Skin epidermis (tissue), 12 donors: ENCODE results near the gene NSDHL.
"Not testable (repeated sequence)": the region's sequence is repeated elsewhere in the genome, so short reads cannot be mapped to it uniquely, and the experiment has no call there.

Experiments used
- H3K27ac ChIP-seq, 21 experiments: fragments of 200-600 bp; sonication (generic) in 11 of 21; one replicate each; pipeline ENCODE4 v1.5.0; 2020; ENCODE audit warnings: mild to moderate bottlenecking in 3 of 21, inconsistent platforms in 2 of 21, moderate library complexity in 2 of 21
- H3K4me3 ChIP-seq, 7 experiments: fragments of 200-600 bp; sonication (generic) in 2 of 7; one replicate each; pipeline ENCODE4 v1.5.0; 2020; ENCODE audit warnings: inconsistent platforms in 2 of 7, mild to moderate bottlenecking in 2 of 7, moderate library complexity in 1 of 7

NSDHL gene

GRCh38 chrX:152830312-152831305 is at the start of gene NSDHL, which contains the start of gene CETN2:
TSS of gene NSDHL (plus strand) at chrX:152831063. CDS start at chrX:152846325, 15,262 bp downstream.
TSS of gene CETN2 (minus strand) at chrX:152830757. CDS start at chrX:152830710, 47 bp downstream.
- peak within 1 kb of the TSS in 20 of 21 experiments; percentile 19 to 86 (median 72) for H3K27ac ChIP-seq

GRCh38 chrX:152787062-152787461 is 43.8 kb upstream of the NSDHL start:
- not testable (repeated sequence) for H3K27ac ChIP-seq, H3K4me3 ChIP-seq

More at GRCh38 chrX:152830312-152831305, at the start of gene NSDHL, which contains the start of gene CETN2:
- H3K4me3 ChIP-seq, result peak within 1 kb of the TSS; percentile 61 to 71 (median 61)

- no peak overlapping the region for H3K4me3 ChIP-seq
- H3K27ac ChIP-seq, result no peak overlapping the region
Observed at GRCh38 chrX:152798945-152799344, 31.9 kb upstream of the NSDHL start.

GRCh38 chrX:152806035-152806434 is 24.8 kb upstream of the NSDHL start:
- Histone ChIP-seq H3K27ac (no peak overlapping the region), H3K4me3 (no peak overlapping the region)

GRCh38 chrX:152810403-152810802 is 20.5 kb upstream of the NSDHL start:
- H3K27ac ChIP-seq, result no peak overlapping the region
- H3K4me3 ChIP-seq, result no peak overlapping the region

GRCh38 chrX:152813206-152813605 is 17.7 kb upstream of the NSDHL start:
- Histone ChIP-seq H3K4me3 (no peak overlapping the region), H3K27ac (no peak overlapping the region)

- Histone ChIP-seq H3K27ac (no peak overlapping the region), H3K4me3 (no peak overlapping the region)
Observed at GRCh38 chrX:152814048-152814447, 16.8 kb upstream of the NSDHL start.

GRCh38 chrX:152817078-152817764 is 13.6 kb upstream of the NSDHL start:
- H3K4me3 ChIP-seq, result no peak overlapping the region

GRCh38 chrX:152818356-152818755 is 12.5 kb upstream of the NSDHL start:
- H3K27ac ChIP-seq, result no peak overlapping the region

More at GRCh38 chrX:152817078-152817764, 13.6 kb upstream of the NSDHL start:
- H3K27ac ChIP-seq, result no peak overlapping the region

GRCh38 chrX:152819266-152819665 is 11.6 kb upstream of the NSDHL start:
- H3K4me3 ChIP-seq, result no peak overlapping the region
- H3K27ac ChIP-seq, result no peak overlapping the region

More at GRCh38 chrX:152818356-152818755, 12.5 kb upstream of the NSDHL start:
- H3K4me3 ChIP-seq, result no peak overlapping the region

- H3K27ac ChIP-seq, result no peak overlapping the region
- H3K4me3 ChIP-seq, result no peak overlapping the region
Observed at GRCh38 chrX:152819732-152820131, 11.1 kb upstream of the NSDHL start.

GRCh38 chrX:152821145-152821765 is 9.6 kb upstream of the NSDHL start:
- Histone ChIP-seq H3K4me3 (no peak overlapping the region), H3K27ac (no peak overlapping the region)

GRCh38 chrX:152822383-152823086 is 8.3 kb upstream of the NSDHL start:
- H3K27ac ChIP-seq, result no peak overlapping the region
- H3K4me3 ChIP-seq, result no peak overlapping the region

GRCh38 chrX:152823657-152824056 is 7.2 kb upstream of the NSDHL start:
- Histone ChIP-seq H3K27ac (no peak overlapping the region), H3K4me3 (no peak overlapping the region)

- Histone ChIP-seq H3K27ac (no peak overlapping the region), H3K4me3 (no peak overlapping the region)
Observed at GRCh38 chrX:152824841-152825374, 6.0 kb upstream of the NSDHL start.

- Histone ChIP-seq H3K4me3 (peak overlapping the region; percentile 61 to 71 (median 61)), H3K27ac (peak overlapping the region in 19 of 21 experiments; percentile 52 to 86 (median 72))
Observed at GRCh38 chrX:152831391-152831790, 528 bp downstream of the NSDHL start.

GRCh38 chrX:152832520-152832919 is 1.7 kb downstream of the NSDHL start:
- Histone ChIP-seq H3K4me3 (no peak overlapping the region), H3K27ac (no peak overlapping the region)

- no peak overlapping the region for H3K4me3 ChIP-seq
- H3K27ac ChIP-seq, result no peak overlapping the region
Observed at GRCh38 chrX:152833378-152833777, 2.5 kb downstream of the NSDHL start.

- H3K27ac ChIP-seq, H3K4me3 ChIP-seq: not testable (repeated sequence)
Observed at GRCh38 chrX:152835470-152835869, 4.6 kb downstream of the NSDHL start.
